GM21717 (cell line): ENCODE results near the gene JUNB.

ENCODE experiments used
- ATAC-seq: cut with Tn5 transposase; IDR thresholded peaks from one replicate; pipeline ENCODE4 v1.9.1; 2021; ENCODE audit warnings: mild to moderate bottlenecking, moderate library complexity; ENCODE audit not compliant: unreplicated experiment

JUNB gene

DNA sequence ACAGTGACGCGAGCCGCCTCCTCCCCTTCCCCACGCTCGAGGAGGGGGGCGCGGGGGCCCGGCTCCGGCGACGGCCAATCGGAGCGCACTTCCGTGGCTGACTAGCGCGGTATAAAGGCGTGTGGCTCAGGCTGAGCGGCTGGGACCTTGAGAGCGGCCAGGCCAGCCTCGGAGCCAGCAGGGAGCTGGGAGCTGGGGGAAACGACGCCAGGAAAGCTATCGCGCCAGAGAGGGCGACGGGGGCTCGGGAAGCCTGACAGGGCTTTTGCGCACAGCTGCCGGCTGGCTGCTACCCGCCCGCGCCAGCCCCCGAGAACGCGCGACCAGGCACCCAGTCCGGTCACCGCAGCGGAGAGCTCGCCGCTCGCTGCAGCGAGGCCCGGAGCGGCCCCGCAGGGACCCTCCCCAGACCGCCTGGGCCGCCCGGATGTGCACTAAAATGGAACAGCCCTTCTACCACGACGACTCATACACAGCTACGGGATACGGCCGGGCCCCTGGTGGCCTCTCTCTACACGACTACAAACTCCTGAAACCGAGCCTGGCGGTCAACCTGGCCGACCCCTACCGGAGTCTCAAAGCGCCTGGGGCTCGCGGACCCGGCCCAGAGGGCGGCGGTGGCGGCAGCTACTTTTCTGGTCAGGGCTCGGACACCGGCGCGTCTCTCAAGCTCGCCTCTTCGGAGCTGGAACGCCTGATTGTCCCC is at the start of gene JUNB:
JUNB (plus strand) TSS at position 142 of the 706 bp plus-strand sequence; CDS start at position 428, 286 bp downstream.
- ATAC-seq, result no peak

DNA sequence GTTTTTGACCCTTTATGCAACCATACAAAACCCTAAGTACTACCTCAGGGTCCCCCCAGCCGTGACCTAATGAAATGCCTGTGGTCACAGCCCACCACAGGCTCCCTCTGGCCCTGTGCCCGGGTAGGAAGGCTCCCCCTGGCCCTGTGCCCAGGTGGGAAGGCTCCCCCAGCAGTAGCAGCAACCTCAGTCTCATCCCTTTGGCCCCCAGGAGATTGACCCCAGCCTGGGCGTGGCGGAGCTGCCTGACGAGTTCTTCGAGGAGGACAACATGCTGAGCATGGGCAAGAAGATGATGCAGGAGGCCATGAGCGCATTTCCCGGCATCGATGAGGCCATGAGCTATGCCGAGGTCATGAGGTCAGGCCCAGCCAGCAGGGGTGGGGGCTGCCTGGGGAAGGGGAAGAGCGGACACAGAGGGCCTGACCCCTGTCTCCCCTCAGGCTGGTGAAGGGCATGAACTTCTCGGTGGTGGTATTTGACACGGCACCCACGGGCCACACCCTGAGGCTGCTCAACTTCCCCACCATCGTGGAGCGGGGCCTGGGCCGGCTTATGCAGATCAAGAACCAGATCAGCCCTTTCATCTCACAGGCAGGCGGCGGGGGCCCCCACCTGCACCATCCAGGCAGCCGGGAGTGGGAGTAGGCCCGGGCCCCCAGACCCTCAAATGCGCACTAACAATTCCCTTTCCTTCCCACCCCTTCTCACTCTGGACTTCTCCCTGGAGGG is 46.0 kb upstream of the JUNB start:
- no peak for ATAC-seq

GRCh38 chr19:12748489-12748888 is 42.8 kb upstream of the JUNB start:
- ATAC-seq, result no peak

DNA sequence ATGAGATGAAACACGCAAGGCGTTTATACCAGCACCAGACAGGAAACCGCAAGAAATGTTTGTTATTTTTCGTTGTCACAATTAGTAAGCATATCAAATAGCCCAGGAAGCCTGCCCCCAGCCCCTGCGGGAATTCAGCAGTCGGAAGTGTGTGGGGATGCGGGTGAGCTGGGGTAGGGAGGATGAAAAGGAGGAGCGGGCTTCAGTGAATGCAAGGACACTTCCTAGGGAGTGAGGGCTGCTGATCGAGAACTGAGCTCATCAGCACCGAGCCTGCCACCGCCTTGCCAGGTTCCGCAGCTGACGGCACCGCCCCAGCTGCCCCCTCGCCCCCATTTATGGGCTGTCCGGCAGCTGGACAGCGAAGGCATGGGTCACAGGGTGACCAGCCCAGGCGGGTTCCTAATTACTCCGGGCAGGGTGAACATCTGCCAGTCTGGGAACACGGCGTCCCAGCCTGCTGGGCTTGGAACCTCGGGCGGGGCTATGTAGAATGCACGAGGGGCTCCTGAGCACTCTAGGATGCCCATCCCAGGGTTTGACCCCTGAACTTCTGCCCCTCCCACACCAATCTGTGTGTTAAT is 41.3 kb upstream of the JUNB start:
- no peak for ATAC-seq

- ATAC-seq, result no peak
Measured at GRCh38 chr19:12750851-12751250, 40.4 kb upstream of the JUNB start.

DNA sequence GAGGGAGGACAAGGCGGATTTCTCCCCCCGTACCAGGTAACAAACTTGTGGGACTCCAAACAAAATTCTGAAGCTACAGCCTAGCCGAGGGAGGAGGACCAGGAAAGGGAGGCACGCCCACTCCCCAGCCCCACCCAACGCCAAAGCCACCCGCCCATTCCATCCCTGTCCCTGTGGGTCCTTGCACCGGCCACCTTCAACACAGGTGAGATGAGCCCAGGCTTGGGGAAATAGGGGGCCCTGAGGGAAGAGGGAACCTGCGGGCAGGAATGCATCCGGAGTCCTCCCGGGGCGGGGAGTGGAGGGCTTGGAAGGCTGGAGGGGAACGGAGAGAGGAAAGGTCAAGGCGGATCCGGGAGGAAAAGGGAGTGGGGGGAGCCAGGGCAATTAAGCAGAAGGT is 39.7 kb upstream of the JUNB start, which contains the start of gene BEST2:
BEST2 (plus strand) TSS at position 157 of the 400 bp plus-strand sequence. CDS start 802 bp downstream, outside the sequence.
- ATAC-seq, result no peak

- ATAC-seq, result no peak
Measured at GRCh38 chr19:12752056-12752781, 39.1 kb upstream of the JUNB start.

DNA sequence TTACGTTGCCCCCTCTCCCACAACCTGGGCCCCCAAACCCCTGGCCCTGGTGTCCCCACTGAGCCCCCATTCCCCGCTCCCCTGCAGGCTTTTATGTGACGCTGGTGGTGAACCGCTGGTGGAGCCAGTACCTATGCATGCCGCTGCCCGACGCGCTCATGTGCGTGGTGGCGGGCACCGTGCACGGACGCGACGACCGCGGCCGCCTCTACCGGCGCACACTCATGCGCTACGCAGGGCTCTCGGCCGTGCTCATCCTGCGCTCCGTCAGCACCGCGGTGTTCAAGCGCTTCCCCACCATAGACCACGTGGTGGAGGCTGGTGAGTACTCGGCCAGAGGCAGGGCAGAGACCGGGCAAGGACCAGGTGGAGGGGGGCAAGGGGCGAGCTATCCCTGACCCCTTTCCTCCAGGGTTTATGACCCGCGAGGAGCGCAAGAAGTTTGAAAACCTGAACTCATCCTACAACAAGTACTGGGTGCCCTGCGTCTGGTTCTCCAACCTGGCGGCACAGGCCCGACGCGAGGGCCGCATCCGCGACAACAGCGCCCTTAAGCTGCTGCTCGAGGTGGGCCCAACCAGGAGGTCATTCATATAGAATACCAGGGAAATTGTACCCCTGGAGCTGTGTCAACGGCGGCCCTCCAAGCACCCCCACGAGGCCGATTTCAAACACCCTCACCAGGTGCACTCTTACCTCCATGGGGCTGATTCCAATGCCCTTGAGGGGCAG is 36.7 kb upstream of the JUNB start:
- ATAC-seq, result no peak

GRCh38 chr19:12756150-12756883 is 35.0 kb upstream of the JUNB start:
- no peak for ATAC-seq

DNA sequence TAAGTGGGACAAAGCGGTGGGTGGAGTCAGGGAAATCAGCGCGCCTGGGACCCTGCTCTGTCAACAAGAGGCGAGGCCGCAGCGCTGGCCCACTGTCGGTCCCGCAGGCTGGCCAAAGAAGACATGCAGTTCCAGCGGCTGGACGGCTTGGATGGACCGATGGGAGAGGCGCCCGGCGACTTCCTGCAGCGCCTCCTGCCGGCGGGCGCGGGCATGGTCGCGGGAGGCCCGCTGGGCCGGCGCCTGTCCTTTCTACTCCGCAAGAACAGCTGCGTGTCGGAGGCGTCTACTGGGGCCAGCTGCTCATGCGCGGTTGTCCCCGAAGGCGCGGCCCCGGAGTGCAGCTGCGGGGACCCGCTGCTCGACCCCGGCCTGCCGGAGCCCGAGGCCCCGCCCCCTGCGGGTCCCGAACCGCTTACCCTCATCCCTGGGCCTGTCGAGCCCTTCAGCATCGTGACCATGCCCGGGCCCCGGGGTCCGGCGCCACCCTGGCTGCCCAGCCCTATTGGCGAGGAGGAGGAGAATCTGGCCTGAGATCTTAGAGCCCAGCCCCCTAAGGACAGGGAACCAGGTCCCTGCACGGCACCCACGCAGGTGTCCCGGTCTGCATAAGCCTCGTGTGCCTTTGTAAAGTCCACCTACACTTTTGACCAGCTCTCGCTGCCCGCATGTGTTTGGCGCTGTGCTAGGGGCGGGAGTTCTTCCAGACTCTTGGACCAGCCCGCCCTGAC is 33.6 kb upstream of the JUNB start:
- no peak for ATAC-seq

GRCh38 chr19:12759686-12760085 is 31.6 kb upstream of the JUNB start:
- no peak for ATAC-seq

DNA sequence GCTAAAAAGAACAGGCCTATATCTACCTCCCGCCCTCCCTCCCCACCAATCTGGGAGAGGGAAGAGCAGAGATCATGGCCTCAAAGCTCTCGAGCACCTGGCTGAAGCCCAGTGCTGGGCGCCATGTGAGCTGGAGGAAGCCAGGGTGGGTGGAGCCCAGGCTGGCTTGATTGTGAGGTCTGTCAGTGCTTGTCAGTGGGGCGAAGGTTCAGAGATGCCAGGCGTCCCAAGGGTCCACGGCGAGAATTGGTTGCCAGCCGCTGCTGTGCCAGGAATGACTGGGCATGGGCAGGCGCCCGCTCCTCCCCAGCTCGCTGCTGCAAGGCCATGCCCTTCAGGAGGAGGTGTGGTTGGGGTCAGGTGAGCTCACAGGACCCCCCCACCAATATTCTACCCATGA is 28.2 kb upstream of the JUNB start:
- ATAC-seq, result no peak

GRCh38 chr19:12764698-12765097 is 26.6 kb upstream of the JUNB start:
- no peak for ATAC-seq

- no peak for ATAC-seq
Measured at GRCh38 chr19:12766051-12766521, 25.2 kb upstream of the JUNB start.

DNA sequence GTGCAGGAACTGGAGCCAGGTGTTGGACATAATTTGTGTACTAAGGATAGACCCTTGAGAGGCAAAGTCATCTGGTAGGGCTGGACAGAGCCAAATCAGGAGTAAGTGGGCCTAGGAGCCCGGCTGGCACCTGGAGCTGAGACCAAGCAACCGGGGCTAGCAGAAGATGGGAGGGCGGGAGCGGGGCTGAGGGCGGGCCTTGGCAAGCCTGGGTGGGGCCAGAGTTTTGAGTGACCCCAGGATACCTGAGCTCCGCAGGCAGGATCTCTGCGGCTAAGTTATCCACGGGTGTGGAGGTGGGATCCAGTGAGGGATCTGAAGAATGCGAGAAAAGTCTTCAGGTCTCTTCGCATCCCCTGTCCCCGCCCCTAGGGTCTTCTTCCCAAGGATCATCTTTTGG is 24.1 kb upstream of the JUNB start:
- ATAC-seq, result no peak

- no peak for ATAC-seq
Measured at GRCh38 chr19:12767666-12768065, 23.6 kb upstream of the JUNB start.

DNA sequence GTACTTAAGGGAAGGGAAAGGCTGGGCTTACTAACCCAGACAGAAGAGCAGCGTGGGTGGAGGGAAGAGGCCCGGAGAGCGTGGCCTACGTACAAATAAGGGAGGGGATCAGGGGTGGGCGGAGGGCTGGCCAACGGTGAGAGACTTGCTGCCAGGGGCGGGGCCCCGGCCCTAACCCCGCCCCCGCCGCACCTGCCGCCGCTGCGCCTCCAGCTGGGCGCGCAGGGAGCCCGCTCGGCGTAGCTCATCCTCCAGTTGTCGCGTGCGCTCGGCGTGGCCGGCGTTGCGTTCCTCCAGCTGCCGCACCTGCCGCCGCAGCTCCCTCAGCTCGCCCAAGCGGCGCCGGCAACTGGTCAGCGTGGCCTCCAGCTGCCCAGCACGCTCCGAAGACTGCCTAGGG is 21.6 kb upstream of the JUNB start:
- no peak for ATAC-seq

- ATAC-seq, result no peak
Measured at GRCh38 chr19:12770922-12771321, 20.4 kb upstream of the JUNB start.

DNA sequence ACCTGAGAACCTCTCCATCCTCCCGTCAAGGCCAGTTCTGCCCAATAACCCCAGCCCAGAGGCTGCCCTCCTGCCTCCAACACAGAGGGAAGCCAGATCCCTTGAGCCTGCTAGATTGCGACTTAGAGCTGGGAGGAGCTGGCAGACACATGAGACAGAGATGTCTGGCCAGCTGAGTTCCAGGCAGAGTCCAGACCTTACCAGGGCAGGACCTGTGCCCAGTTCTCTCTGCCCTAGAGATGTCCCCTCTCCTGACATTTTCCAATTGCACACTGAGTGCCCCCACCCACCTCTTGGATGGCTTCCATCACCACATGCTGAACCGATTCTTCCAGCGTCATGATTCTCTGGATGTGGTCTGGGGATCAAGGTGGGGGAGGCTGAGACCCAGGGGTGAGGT is 19.0 kb upstream of the JUNB start:
- no peak for ATAC-seq
